Measurements from ENCODE around the gene PRRC2A.

PRRC2A gene

DNA sequence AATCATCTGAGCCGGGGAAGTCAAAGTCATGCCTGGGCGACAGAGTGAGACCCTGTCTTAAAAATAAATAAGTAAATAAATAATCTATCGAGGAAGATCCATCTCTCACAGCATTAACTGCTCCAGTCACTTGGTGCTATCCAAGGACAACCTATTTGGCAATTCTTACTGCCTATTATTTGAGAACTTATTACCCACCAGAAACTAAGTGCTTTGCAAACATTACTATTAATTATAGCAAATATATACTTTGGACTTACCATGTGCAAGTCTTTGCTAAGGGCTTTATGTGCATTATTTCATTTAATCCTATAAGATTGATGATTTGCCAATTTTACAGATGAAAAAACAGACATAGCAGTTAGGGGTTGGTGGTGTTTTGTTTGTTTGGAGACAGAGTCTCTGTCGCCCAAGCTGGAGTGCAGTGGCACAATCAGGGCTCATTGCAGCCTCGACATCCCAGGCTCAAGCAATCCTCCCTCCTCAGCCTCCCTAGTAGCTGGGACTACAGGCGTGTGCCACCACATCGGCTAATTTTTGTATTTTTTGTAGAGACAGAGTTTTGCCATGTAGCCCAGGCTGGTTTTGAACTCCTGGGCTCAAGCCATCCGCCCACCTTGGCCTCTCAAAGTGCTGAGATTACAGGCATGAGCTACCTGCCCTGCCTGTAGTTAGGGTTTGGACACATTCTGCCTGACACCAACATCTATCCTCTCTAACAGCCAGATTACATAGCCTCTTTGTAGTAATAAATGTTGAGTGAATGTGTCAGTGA is 34.2 kb downstream of the PRRC2A start:
- Histone ChIP-seq H3K79me2 (peaks cover 31% of the 10 kb centered on the region), H3K27ac (no peak overlapping the region), H3K4me3 (ENCODE audit: low read depth, low read length) (no peak overlapping the region), H2AFZ (no peak overlapping the region), H3K4me2 (ENCODE audit: low read length) (no peak overlapping the region), H3K27me3 (ENCODE audit: control insufficient read depth, insufficient read depth, low read length) (no peaks in the 10 kb centered on the region), H3K36me3 (ENCODE audit: control insufficient read depth, insufficient read depth, low read length) (no peaks in the 10 kb centered on the region), H3K9me3 (ENCODE audit: control insufficient read depth, low read length) (no peaks in the 10 kb centered on the region), H3K9ac (no peak overlapping the region), H3K4me1 (peaks cover 16% of the 10 kb centered on the region)
- TF ChIP-seq, protein P1, sequence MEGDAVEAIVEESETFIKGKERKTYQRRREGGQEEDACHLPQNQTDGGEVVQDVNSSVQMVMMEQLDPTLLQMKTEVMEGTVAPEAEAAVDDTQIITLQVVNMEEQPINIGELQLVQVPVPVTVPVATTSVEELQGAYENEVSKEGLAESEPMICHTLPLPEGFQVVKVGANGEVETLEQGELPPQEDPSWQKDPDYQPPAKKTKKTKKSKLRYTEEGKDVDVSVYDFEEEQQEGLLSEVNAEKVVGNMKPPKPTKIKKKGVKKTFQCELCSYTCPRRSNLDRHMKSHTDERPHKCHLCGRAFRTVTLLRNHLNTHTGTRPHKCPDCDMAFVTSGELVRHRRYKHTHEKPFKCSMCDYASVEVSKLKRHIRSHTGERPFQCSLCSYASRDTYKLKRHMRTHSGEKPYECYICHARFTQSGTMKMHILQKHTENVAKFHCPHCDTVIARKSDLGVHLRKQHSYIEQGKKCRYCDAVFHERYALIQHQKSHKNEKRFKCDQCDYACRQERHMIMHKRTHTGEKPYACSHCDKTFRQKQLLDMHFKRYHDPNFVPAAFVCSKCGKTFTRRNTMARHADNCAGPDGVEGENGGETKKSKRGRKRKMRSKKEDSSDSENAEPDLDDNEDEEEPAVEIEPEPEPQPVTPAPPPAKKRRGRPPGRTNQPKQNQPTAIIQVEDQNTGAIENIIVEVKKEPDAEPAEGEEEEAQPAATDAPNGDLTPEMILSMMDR (IDR thresholded peaks at IDR 0.05), result no peak

DNA sequence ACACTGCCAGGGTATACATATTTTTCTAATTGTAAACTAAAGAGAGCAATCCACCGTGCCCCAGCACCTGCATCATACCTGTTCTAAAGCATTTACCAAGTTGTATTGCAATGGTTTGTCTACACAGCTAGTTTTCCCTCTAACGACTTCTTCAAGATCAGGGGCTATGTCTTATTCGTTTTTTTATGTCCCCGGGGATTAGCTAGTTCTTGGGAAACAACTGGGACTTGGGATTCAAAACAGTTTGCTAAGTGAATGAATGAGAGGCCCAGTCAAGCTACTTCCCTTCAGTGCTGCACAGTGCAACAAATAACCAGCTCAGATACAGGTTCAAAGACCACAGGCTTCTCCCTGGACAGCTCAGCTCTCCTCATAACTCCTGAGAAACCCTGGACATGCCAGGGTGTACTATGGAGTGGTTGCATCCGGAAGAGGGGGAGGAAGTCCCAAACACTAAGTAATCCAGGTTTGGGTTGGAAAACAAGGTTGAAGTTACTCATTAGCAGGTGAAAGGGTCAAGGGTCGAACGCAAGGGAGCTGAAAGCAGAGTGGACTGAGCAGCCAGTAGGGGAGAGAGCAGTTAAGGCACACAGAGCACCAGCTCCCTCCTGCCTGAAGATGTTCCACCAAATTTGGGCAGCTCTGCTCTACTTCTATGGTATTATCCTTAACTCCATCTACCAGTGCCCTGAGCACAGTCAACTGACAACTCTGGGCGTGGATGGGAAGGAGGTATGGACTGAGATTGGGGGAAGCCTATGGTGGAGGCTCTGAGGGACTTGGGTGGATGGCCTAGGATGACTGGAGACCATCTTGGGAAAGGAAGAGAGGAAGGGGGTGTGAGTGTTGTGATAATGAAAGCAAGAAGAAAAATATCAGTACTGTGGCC is 35.1 kb downstream of the PRRC2A start, which contains the start of gene APOM:
Gene APOM, plus strand, starts transcription at position 546 of the 889 bp plus-strand sequence. Its CDS starts 73 bp downstream, at position 619.
- H3K4me3 ChIP-seq (ENCODE audit: low read depth, low read length), result no peak within 1 kb of the TSS
- H3K4me1 ChIP-seq, result peaks cover 16% of the 10 kb centered on the region
- H3K79me2 ChIP-seq, result peaks cover 37% of the 10 kb centered on the region
- H3K27ac ChIP-seq, result no peak within 1 kb of the TSS
- no peaks in the 10 kb centered on the region for H3K36me3 ChIP-seq (ENCODE audit: control insufficient read depth, insufficient read depth, low read length)
- H3K4me2 ChIP-seq (ENCODE audit: low read length), result no peak within 1 kb of the TSS
- no peak within 1 kb of the TSS for H3K9ac ChIP-seq
- no peak within 1 kb of the TSS for H2AFZ ChIP-seq
- TF ChIP-seq, protein P1 (IDR thresholded peaks at IDR 0.05), result no peak
- no peaks in the 10 kb centered on the region for H3K27me3 ChIP-seq (ENCODE audit: control insufficient read depth, insufficient read depth, low read length)
- no peaks in the 10 kb centered on the region for H3K9me3 ChIP-seq (ENCODE audit: control insufficient read depth, low read length)

DNA sequence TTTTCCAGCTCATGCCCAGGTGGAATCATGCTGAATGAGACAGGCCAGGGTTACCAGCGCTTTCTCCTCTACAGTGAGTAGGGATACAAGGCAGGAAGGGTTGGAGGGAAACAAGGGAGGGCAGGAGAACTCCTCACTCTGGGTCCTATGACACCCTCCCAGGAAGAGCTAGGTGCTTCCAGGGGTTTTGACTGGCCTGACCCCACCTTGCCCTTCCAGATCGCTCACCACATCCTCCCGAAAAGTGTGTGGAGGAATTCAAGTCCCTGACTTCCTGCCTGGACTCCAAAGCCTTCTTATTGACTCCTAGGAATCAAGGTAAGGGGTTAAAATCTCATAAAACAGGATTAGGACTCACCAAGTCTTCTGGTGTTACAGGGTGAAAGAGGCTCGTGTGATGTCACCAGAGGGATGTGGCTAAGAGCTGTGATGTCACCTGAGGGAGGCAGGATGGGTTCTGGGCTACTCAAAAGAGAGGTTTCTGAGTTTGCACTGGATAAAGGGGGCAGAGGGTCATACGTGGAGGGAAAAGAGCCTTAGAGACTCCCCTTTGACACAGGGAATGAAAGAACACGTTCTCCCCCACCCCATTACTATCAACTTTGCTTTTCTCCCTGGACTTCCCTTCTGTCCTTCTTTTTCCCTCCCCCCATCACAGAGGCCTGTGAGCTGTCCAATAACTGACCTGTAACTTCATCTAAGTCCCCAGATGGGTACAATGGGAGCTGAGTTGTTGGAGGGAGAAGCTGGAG is 37.1 kb downstream of the PRRC2A start:
- Histone ChIP-seq H3K4me3 (ENCODE audit: low read depth, low read length) (no peak overlapping the region), H3K9me3 (ENCODE audit: control insufficient read depth, low read length) (no peaks in the 10 kb centered on the region), H3K4me2 (ENCODE audit: low read length) (no peak overlapping the region), H3K36me3 (ENCODE audit: control insufficient read depth, insufficient read depth, low read length) (no peaks in the 10 kb centered on the region), H3K4me1 (peaks cover 12% of the 10 kb centered on the region), H2AFZ (no peak overlapping the region), H3K27ac (no peak overlapping the region), H3K27me3 (ENCODE audit: control insufficient read depth, insufficient read depth, low read length) (no peaks in the 10 kb centered on the region), H3K79me2 (peaks cover 29% of the 10 kb centered on the region), H3K9ac (no peak overlapping the region)
- TF ChIP-seq, protein P1 (IDR thresholded peaks at IDR 0.05), result no peak

DNA sequence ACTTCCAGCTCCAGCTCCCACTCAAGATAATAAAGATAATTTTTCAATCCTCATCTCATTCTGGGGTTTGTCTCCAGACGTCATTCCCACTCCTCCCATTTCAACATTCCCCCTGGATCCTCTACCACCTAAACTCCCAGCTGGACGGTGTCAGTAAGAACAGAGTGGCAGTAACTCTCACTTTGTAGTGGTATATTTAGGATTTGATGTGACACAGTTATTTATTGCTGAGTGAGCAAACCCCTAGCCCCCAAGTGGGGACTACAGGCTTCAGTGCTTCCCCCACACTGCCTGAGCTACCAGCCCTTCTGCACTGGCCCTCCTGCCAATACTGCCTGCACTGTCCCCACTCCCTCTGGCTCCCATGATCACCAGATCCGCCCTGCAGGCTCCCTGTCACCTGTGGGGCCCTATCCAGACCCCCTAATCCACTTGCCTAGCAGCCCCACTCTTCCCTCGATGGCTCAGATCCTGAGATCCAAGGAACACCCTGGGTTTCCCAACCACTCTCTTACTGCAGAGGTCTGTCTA is 37.7 kb downstream of the PRRC2A start:
- Histone ChIP-seq H3K9me3 (ENCODE audit: control insufficient read depth, low read length) (no peaks in the 10 kb centered on the region), H3K27me3 (ENCODE audit: control insufficient read depth, insufficient read depth, low read length) (no peaks in the 10 kb centered on the region), H3K27ac (no peak overlapping the region), H3K79me2 (peaks cover 29% of the 10 kb centered on the region), H3K36me3 (ENCODE audit: control insufficient read depth, insufficient read depth, low read length) (no peaks in the 10 kb centered on the region), H3K4me1 (peaks cover 12% of the 10 kb centered on the region), H3K4me2 (ENCODE audit: low read length) (peak overlapping the region; percentile 37), H3K9ac (no peak overlapping the region), H3K4me3 (ENCODE audit: low read depth, low read length) (no peak overlapping the region), H2AFZ (no peak overlapping the region)
- TF ChIP-seq, protein P1 (IDR thresholded peaks at IDR 0.05), result no peak
